Liver (tissue), 9 donors: ENCODE data around the gene BACH2. TPM values are rescaled to one million over a fixed set of nuclear protein-coding genes. Genes with fewer than 3 reads are reported as not detected.

Experiments used
- DNase-seq: peaks from one replicate; pipeline ENCODE4 v3.0.0-alpha.2; 2017; ENCODE audit warnings: low spot score
- H3K27ac ChIP-seq, 2 donors: one replicate each; pipeline ENCODE4 v1.7.0; 2013; ENCODE audit warnings: inconsistent platforms in 2 of 2, low read length in 2 of 2, control low read depth in 1 of 2, low read depth in 1 of 2, mild to moderate bottlenecking in 1 of 2
- H3K27me3 ChIP-seq, 4 donors: one replicate each; pipeline versions ENCODE4 v1.6.1 to v1.7.0; 2013; ENCODE audit warnings: low read length in 3 of 4, inconsistent platforms in 1 of 4, mild to moderate bottlenecking in 1 of 4, moderate library complexity in 1 of 4; ENCODE audit not compliant: control insufficient read depth in 4 of 4, insufficient read depth in 4 of 4
- H3K36me3 ChIP-seq, 4 donors: one replicate each; pipeline versions ENCODE4 v1.6.1 to v1.7.0; 2013; ENCODE audit warnings: low read length in 3 of 4, mild to moderate bottlenecking in 3 of 4, low read depth in 1 of 4, moderate library complexity in 1 of 4; ENCODE audit not compliant: control insufficient read depth in 4 of 4, insufficient read depth in 3 of 4
- H3K4me1 ChIP-seq, 4 donors: one replicate each; pipeline versions ENCODE4 v1.6.1 to v1.7.0; 2013; ENCODE audit warnings: low read length in 3 of 4, mild to moderate bottlenecking in 3 of 4, moderate library complexity in 1 of 4; ENCODE audit not compliant: control insufficient read depth in 4 of 4, insufficient read depth in 4 of 4
- H3K4me3 ChIP-seq, 3 donors: one replicate each; pipeline versions ENCODE4 v1.6.1 to v1.7.0; 2013; ENCODE audit warnings: low read length in 3 of 3, control low read depth in 1 of 3, low read depth in 1 of 3, mild to moderate bottlenecking in 1 of 3
- H3K9ac ChIP-seq, 2 donors: one replicate each; pipeline ENCODE4 v1.7.0; 2013; ENCODE audit warnings: low read length in 2 of 2, mild to moderate bottlenecking in 2 of 2, moderate library complexity in 2 of 2, control low read depth in 1 of 2, low read depth in 1 of 2
- H3K9me3 ChIP-seq, 4 donors: one replicate each; pipeline versions ENCODE4 v1.6.1 to v1.7.0; 2013; ENCODE audit warnings: low read length in 3 of 4; ENCODE audit not compliant: control insufficient read depth in 4 of 4
- ATF3 ChIP-seq: IDR thresholded peaks from 2 replicates; pipeline ENCODE4 v1.6.1; 2016; ENCODE audit warnings: antibody characterized with exemption
- CTCF ChIP-seq: fragments of 150-350 bp; IDR thresholded peaks from 2 replicates; pipeline ENCODE4 v1.5.1; 2017; ENCODE audit warnings: improper control_type of control experiment, low read depth, low read length; ENCODE audit not compliant: missing input control
- FOXA1 ChIP-seq: IDR thresholded peaks from 2 replicates; pipeline ENCODE4 v1.6.1; 2016; ENCODE audit warnings: antibody characterized with exemption
- GABPA ChIP-seq, 2 donors: IDR thresholded peaks in 1 of 2; conservative IDR thresholded peaks in 1 of 2; 2 replicates each; pipeline ENCODE4 v1.6.1; 2016; ENCODE audit warnings: antibody characterized with exemption in 2 of 2, mild to moderate bottlenecking in 1 of 2, moderate library complexity in 1 of 2
- HNF4A ChIP-seq, 2 donors: conservative IDR thresholded peaks; 2 replicates each; pipeline ENCODE4 v1.6.1; 2016; ENCODE audit warnings: antibody characterized with exemption in 2 of 2, mild to moderate bottlenecking in 2 of 2
- HNF4G ChIP-seq: IDR thresholded peaks from 2 replicates; pipeline ENCODE4 v1.6.1; 2016; ENCODE audit warnings: antibody characterized with exemption
- JUND ChIP-seq, 2 donors: IDR thresholded peaks; 2 replicates each; pipeline ENCODE4 v1.6.1; 2016; ENCODE audit warnings: antibody characterized with exemption in 2 of 2
- NR2F2 ChIP-seq: IDR thresholded peaks from 2 replicates; pipeline ENCODE4 v1.6.1; 2016; ENCODE audit warnings: antibody characterized with exemption
- REST ChIP-seq: IDR thresholded peaks from 2 replicates; pipeline ENCODE4 v1.6.1; 2016; ENCODE audit warnings: antibody characterized with exemption, mild to moderate bottlenecking
- SP1 ChIP-seq: IDR thresholded peaks from 2 replicates; pipeline ENCODE4 v1.6.1; 2018; ENCODE audit warnings: antibody characterized with exemption, mild to moderate bottlenecking
- TAF1 ChIP-seq: conservative IDR thresholded peaks from 2 replicates; pipeline ENCODE4 v1.6.1; 2016; ENCODE audit warnings: antibody characterized with exemption, mild to moderate bottlenecking
- YY1 ChIP-seq: IDR thresholded peaks from 2 replicates; pipeline ENCODE4 v1.6.1; 2016; ENCODE audit warnings: antibody characterized with exemption, mild to moderate bottlenecking
- ZBTB33 ChIP-seq: IDR thresholded peaks from 2 replicates; pipeline ENCODE4 v1.6.1; 2016; ENCODE audit warnings: antibody characterized with exemption
- WGBS: extraction: QIAGEN DNeasy Blood & Tissue Kit; methylation state at CpG from one replicate; pipeline ENCODE4 v1.1.7; 2013; 5-methylcytosine and 5-hydroxymethylcytosine counted together
- polyA plus RNA-seq, 2 donors: library from polyadenylated mRNA; stranded (reverse) in 1 of 2; unstranded in 1 of 2; fragments of 200-250 nt in 1 of 2; fragments of >200 nt in 1 of 2; fragmentation: Nextera tagmentation in 1 of 2; extraction: Ambion mirVana in 1 of 2; gene quantifications; one replicate each; pipeline versions ENCODE4 v1.2.1 to v1.2.3, GENCODE V29; 2013 to 2015
- total RNA-seq, 2 donors: library from RNA; depleted of rRNA; stranded (reverse); fragments of >200 nt; gene quantifications; one replicate each; pipeline ENCODE4 v1.2.3, GENCODE V29; 2014
- donor health status: healthy.
- donor health status: healthy.
- donor health status: healthy.
- donor health status: healthy.
- donor health status: healthy.

BACH2 gene
- total and polyA plus RNA-seq, 4 donors = 1.9 to 3.7 (median 1.9) TPM

- no peak for TF ChIP-seq HNF4G
- TF ChIP-seq TAF1 = no peak
- no peak for TF ChIP-seq GABPA (IDR thresholded peaks at IDR 0.05 in 1 of 2, conservative IDR thresholded peaks at IDR 0.05 in 1 of 2)
- TF ChIP-seq ATF3 = no peak
- TF ChIP-seq YY1 = no peak
- DNase-seq = no peak
- Histone ChIP-seq H3K36me3 (peaks cover 0 to under 1% (median 0%) of the 10 kb centered on the region in 4 donors), H3K9ac (no peak overlapping the region), H3K4me1 (peaks cover 0 to 4% (median 1%) of the 10 kb centered on the region in 4 donors), H3K4me3 (no peak overlapping the region), H3K9me3 (no peaks in the 10 kb centered on the region), H3K27ac (no peak overlapping the region), H3K27me3 (no peaks in the 10 kb centered on the region)
- 94% methylated on average over 5 of the region's 5 CpGs for WGBS
These were observed 293.4 kb downstream of the BACH2 start for GRCh38 chr6:90003069-90003795.

GRCh38 chr6:90000864-90001731 is 295.5 kb downstream of the BACH2 start:
- DNase-seq = no peak
- 91% methylated on average over 5 of the region's 5 CpGs for WGBS
- H3K9me3 ChIP-seq = no peaks in the 10 kb centered on the region
- TF ChIP-seq CTCF (no peak), ZBTB33 (no peak), HNF4G (no peak), GABPA (IDR thresholded peaks at IDR 0.05 in 1 of 2, conservative IDR thresholded peaks at IDR 0.05 in 1 of 2) (no peak), JUND (IDR thresholded peaks at IDR 0.05) (no peak), YY1 (no peak), ATF3 (no peak), SP1 (no peak), HNF4A (conservative IDR thresholded peaks at IDR 0.05) (no peak), REST (no peak), FOXA1 (no peak), TAF1 (no peak), NR2F2 (no peak)
- no peaks in the 10 kb centered on the region for H3K27me3 ChIP-seq
- peaks cover 0 to 4% (median 1%) of the 10 kb centered on the region in 4 donors for H3K4me1 ChIP-seq
- no peaks in the 10 kb centered on the region for H3K36me3 ChIP-seq
- no peak overlapping the region for H3K27ac ChIP-seq
- H3K4me3 ChIP-seq = no peak overlapping the region
- no peak overlapping the region for H3K9ac ChIP-seq
